Mesodermal cell (in vitro differentiated cells): ENCODE measurements around the gene CYTH1.
"Not testable (repeated sequence)": the region's sequence is repeated elsewhere in the genome, so short reads cannot be mapped to it uniquely, and the experiment has no call there.

Experiments
- H3K27ac ChIP-seq: 2 replicates; pipeline ENCODE4 v1.7.0; 2013; ENCODE audit warnings: mild to moderate bottlenecking, low read depth, low read length, moderate library complexity; ENCODE audit not compliant: severe bottlenecking
- H3K36me3 ChIP-seq: 2 replicates; pipeline ENCODE4 v1.7.1; 2013; ENCODE audit warnings: mild to moderate bottlenecking, low read length, moderate library complexity; ENCODE audit not compliant: control insufficient read depth, insufficient read depth
- H3K4me1 ChIP-seq: one replicate; pipeline ENCODE4 v1.7.1; 2013; ENCODE audit warnings: mild to moderate bottlenecking, low read length; ENCODE audit not compliant: insufficient read depth, control insufficient read depth, poor library complexity, severe bottlenecking
- H3K4me3 ChIP-seq: 2 replicates; pipeline ENCODE4 v1.7.0; 2013; ENCODE audit warnings: low read length, control low read depth, mild to moderate bottlenecking; ENCODE audit not compliant: insufficient read depth, poor library complexity, severe bottlenecking; ENCODE audit errors: extremely low read depth
- H3K9me3 ChIP-seq: 2 replicates; pipeline ENCODE4 v1.7.1; 2013; ENCODE audit warnings: mild to moderate bottlenecking, low read length, moderate library complexity; ENCODE audit not compliant: control insufficient read depth
- WGBS, 2 experiments: methylation state at CpG; one replicate each; pipeline ENCODE4 v1.1.5; 2013; ENCODE audit warnings: missing lambda C conversion rate in 2 of 2; ENCODE audit not compliant: insufficient coverage in 2 of 2; 5-methylcytosine and 5-hydroxymethylcytosine counted together

The CYTH1 gene

GRCh38 chr17:78787444-78787843, 5.4 kb upstream of the CYTH1 start:
- Histone ChIP-seq H3K4me1 (peaks cover 4% of the 10 kb centered on the region), H3K4me3 (no peak overlapping the region), H3K27ac (no peak overlapping the region), H3K36me3 (peaks cover 2% of the 10 kb centered on the region), H3K9me3 (no peaks in the 10 kb centered on the region)
- 85 to 88% methylated on average over 3 to 6 of the region's 7 CpGs for WGBS, 2 experiments

GRCh38 chr17:78785663-78786057, 3.6 kb upstream of the CYTH1 start:
- Histone ChIP-seq H3K27ac (no peak overlapping the region), H3K4me3 (no peak overlapping the region), H3K4me1 (peaks cover 4% of the 10 kb centered on the region), H3K36me3 (no peaks in the 10 kb centered on the region), H3K9me3 (no peaks in the 10 kb centered on the region)
- WGBS, 2 experiments, result no CpG with 5 or more reads among the region's 1 CpG

GRCh38 chr17:78785011-78785662, 3.1 kb upstream of the CYTH1 start:
- peaks cover 3% of the 10 kb centered on the region for H3K4me1 ChIP-seq
- no peak overlapping the region for H3K27ac ChIP-seq
- WGBS, 2 experiments, result 91 to 94% methylated on average over 9 to 11 of the region's 12 CpGs
- no peaks in the 10 kb centered on the region for H3K36me3 ChIP-seq
- H3K9me3 ChIP-seq, result no peaks in the 10 kb centered on the region
- H3K4me3 ChIP-seq, result no peak overlapping the region

GRCh38 chr17:78784352-78784751, 2.3 kb upstream of the CYTH1 start:
- Histone ChIP-seq H3K9me3 (no peaks in the 10 kb centered on the region), H3K4me3 (no peak overlapping the region), H3K27ac (no peak overlapping the region), H3K4me1 (no peaks in the 10 kb centered on the region), H3K36me3 (no peaks in the 10 kb centered on the region)
- 90 to 100% methylated on average over 4 to 5 of the region's 6 CpGs for WGBS, 2 experiments

- H3K27ac ChIP-seq, result no peak overlapping the region
- H3K4me1 ChIP-seq, result no peaks in the 10 kb centered on the region
- H3K36me3 ChIP-seq, result no peaks in the 10 kb centered on the region
- WGBS, 2 experiments, result 92 to 97% methylated on average over 5 to 6 of the region's 7 CpGs
- no peak overlapping the region for H3K4me3 ChIP-seq
- no peaks in the 10 kb centered on the region for H3K9me3 ChIP-seq
These were observed 1.7 kb upstream of the CYTH1 start for GRCh38 chr17:78783711-78784324.

GRCh38 chr17:78781104-78781892, 775 bp downstream of the CYTH1 start:
- peak overlapping the region; percentile 45 for H3K27ac ChIP-seq
- no peaks in the 10 kb centered on the region for H3K9me3 ChIP-seq
- H3K4me3 ChIP-seq, result peak overlapping the region; percentile 84
- no peaks in the 10 kb centered on the region for H3K36me3 ChIP-seq
- no peaks in the 10 kb centered on the region for H3K4me1 ChIP-seq
- WGBS, 2 experiments, result 2 to 5% methylated on average over 49 to 59 of the region's 68 CpGs

GRCh38 chr17:78780335-78780734, 1.7 kb downstream of the CYTH1 start:
- H3K36me3 ChIP-seq, result no peaks in the 10 kb centered on the region
- no peaks in the 10 kb centered on the region for H3K9me3 ChIP-seq
- H3K4me3 ChIP-seq, result no peak overlapping the region
- H3K27ac ChIP-seq, result no peak overlapping the region
- WGBS, 2 experiments, result 90 to 100% methylated on average over 1 to 2 of the region's 6 CpGs
- no peaks in the 10 kb centered on the region for H3K4me1 ChIP-seq

GRCh38 chr17:78779850-78780249, 2.2 kb downstream of the CYTH1 start:
- WGBS, 2 experiments, result 92 to 96% methylated on average over 1 to 2 of the region's 3 CpGs
- no peaks in the 10 kb centered on the region for H3K9me3 ChIP-seq
- H3K27ac ChIP-seq, result no peak overlapping the region

GRCh38 chr17:78779286-78779651, 2.8 kb downstream of the CYTH1 start:
- WGBS, 2 experiments, result 90 to 100% methylated on average over 1 to 2 of the region's 5 CpGs
- not testable (repeated sequence) for H3K9me3 ChIP-seq, H3K4me1 ChIP-seq

More at GRCh38 chr17:78779850-78780249, 2.2 kb downstream of the CYTH1 start:
- H3K36me3 ChIP-seq, result no peaks in the 10 kb centered on the region
- H3K4me1 ChIP-seq, result no peaks in the 10 kb centered on the region
- H3K4me3 ChIP-seq, result no peak overlapping the region

GRCh38 chr17:78777881-78778280, 4.2 kb downstream of the CYTH1 start:
- WGBS, 2 experiments, result 100% methylated on average over 1 to 3 of the region's 4 CpGs
- H3K4me3 ChIP-seq, result no peak overlapping the region
- H3K4me1 ChIP-seq, result no peaks in the 10 kb centered on the region
- H3K27ac ChIP-seq, result no peak overlapping the region
- H3K36me3 ChIP-seq, result no peaks in the 10 kb centered on the region
- H3K9me3 ChIP-seq, result no peaks in the 10 kb centered on the region

More at GRCh38 chr17:78779286-78779651, 2.8 kb downstream of the CYTH1 start:
- not testable (repeated sequence) for H3K4me3 ChIP-seq, H3K27ac ChIP-seq, H3K36me3 ChIP-seq
